IPS-NIHi7 (cell line): ENCODE results near the gene PEX5L.
A peak's percentile ranks its signal among the peaks of the same experiment; 100 is the strongest.
"Not testable (repeated sequence)": the region's sequence is repeated elsewhere in the genome, so short reads cannot be mapped to it uniquely, and the experiment has no call there.

Experiments used
- DNase-seq: peaks from one replicate; pipeline ENCODE4 v3.0.0; 2012; ENCODE audit warnings: mixed read lengths; ENCODE audit errors: extremely low spot score

Gene PEX5L

DNA sequence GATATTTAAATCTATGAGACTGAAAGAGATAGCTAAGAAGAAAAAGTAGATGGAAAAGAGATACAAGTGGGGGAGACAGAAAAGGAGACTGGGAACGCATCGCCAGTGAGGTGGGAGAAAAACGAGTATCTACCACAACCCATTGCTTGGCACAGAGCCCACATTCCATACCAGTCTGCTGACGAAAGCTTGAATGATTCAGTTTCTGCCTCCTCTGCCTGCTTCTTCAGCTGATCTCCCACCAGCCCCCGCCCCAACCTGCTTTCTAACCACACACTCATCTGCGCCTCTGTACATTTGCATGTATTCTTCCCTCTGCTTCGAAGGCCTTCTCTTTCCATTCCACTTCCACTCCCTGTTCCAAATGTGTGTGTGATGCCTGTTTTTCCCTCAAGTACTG lies 195.8 kb downstream of the PEX5L start:
- no peak for DNase-seq

- no peak for DNase-seq
These were observed 199.4 kb downstream of the PEX5L start for GRCh38 chr3:179837374-179837773.

GRCh38 chr3:179833294-179833693 lies 203.4 kb downstream of the PEX5L start:
- no peak for DNase-seq

DNA sequence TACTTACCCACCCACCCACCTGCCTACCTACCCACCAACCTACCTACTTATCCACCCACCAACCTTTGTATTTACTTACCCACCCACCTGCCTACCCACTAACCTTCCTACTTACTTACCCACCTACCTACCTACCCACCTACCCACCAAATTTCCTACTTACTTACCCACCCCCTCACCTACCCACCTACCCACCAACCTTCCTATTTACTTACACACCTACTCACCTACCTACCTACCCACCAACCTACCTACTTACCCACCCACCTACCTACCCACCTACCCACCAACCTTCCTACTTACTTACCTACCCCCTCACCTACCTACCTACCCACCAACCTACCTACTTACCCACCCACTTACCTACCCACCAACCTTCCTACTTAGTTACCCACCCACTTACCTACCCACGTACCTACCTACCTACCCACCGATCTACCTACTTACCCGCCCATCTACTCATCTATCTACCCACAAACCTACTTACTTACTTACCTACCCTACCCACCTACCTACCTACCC lies 204.3 kb downstream of the PEX5L start:
- no peak for DNase-seq

DNA sequence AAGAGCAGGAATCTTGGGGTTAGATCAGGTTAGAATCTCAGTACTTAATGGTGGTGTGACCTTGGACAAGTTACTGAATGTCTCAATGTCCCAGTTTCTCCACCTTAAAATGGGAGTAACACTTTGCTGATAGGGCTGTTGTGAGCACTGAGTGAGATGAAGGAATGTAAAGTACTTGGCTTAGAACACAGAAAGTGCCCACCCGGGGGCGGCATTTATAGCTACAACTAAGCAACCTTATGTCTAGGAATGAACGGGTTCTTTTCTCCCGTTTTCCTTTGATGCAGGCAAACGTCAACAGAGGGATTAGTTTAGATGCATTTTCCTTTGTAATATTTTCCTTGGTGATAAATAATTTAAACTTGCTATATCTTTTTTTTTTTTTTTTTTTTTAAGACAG lies 207.3 kb downstream of the PEX5L start:
- DNase-seq = peak; percentile 22

DNA sequence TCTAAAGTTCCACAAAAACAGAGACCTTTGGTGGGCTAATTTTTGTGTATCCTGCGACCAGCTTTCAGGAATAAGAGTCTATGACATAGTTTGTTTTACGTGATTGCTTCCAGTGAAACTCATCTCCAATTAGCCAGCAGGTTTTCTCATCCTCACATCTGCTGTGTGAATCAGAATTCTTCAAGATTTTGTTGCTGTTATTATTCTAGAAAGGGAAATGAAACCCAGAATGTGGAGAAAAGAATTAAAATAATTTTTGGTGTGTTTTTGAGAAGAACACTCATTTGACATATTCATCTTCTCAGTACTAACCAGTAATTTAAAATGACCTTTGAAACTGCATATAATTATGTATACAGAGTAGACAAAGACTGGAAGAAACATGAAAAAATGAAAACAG lies 208.0 kb downstream of the PEX5L start:
- no peak for DNase-seq

DNA sequence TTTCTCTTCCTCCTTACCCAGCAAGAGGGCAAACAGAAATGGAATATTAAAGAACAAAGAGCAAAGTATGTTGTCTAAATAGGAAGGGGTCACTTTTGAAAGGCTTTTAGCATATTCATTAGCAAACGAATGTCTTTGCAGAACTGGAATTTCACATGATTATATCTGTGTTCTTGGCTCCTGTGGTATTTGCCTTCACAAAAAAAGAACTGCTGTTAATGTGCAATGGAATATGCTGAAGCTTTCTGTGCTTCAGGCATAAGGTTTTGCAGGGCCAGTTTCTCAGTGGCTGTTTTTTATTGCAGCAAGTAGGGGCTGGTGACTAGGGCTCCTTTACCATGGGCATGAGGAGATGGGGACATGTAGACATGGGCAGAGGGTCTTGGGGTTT lies 210.5 kb downstream of the PEX5L start:
- no peak for DNase-seq

DNA sequence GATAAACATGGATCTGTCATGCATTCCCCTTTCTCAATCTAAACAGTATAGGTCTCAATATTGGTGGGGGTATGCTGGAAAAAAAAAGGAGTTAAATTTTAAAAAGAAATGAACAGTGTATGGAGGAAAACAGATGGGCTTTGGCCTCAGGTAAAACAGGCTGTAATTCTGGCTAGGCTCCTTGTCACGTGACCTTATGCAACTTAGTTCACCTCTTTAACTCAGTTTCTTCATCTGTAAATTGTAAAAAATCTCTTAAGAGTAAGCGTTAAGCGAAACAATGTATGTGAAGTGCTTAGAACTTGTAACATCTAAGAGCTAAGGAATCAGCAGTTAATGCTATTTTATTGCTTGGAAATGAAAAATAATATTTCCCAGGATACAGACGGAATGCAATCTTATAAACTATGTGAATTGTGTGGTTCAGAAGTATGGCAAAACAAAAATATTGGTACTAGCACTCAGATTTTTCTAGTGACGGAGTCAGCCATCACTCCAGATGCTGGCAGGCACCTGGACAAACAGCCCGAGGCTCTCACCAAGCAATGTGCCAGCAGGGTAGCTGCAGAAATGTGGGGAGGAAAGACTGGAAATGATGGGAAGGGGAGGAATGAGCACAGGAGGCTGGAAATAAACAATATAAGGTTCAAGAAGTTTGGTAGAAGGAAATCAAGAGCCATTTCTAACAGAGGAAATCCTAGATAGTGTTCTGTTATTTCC lies 211.1 kb downstream of the PEX5L start:
- DNase-seq = no peak

DNA sequence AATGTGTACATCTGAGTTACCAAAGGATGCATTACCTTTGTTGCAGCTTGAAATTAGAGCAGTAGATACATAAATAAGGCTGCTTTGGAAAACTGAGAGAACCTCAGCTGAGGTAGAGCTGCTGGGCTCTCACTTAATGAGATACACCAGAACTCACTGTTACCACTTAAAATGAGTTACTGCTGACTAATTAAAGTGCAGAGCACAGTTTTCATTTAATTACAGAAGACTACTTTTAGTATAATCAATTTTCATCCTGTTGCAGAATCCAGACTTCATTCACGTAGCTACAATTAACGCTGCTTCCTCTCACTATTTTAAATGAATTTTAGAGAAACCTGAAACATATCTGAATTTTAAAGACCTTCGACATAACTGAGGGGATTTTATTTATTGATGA lies 214.4 kb downstream of the PEX5L start:
- DNase-seq = no peak

- DNase-seq = no peak
These were observed 217.4 kb downstream of the PEX5L start for GRCh38 chr3:179819379-179819778.

- no peak for DNase-seq
These were observed 224.7 kb downstream of the PEX5L start for GRCh38 chr3:179812096-179812382.

- DNase-seq = peak; percentile 71
These were observed 225.2 kb downstream of the PEX5L start for GRCh38 chr3:179811321-179812095.

GRCh38 chr3:179809639-179810038 lies 227.1 kb downstream of the PEX5L start:
- no peak for DNase-seq

DNA sequence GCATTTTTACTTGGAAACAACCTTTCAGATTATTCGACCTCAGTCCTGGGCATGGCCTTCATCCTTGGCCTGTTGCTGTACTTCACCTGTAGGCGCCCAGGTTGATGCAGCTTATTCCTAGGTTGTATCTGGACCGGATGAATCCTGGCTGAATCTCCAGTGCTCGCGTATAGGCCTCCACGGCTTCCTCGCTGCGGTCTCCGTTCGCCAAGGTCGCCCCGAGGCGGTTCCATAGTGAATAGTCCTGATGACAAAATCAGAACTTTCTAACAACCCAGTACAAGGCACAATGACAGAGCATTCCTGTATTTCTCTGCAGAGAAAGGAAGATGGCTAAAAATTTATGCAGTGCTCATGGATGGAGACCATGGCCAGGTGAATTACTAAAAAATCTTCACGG lies 229.1 kb downstream of the PEX5L start:
- no peak for DNase-seq

- DNase-seq = no peak
These were observed 230.6 kb downstream of the PEX5L start for GRCh38 chr3:179806177-179806576.

GRCh38 chr3:179801856-179802255 lies 234.9 kb downstream of the PEX5L start:
- DNase-seq = no peak

DNA sequence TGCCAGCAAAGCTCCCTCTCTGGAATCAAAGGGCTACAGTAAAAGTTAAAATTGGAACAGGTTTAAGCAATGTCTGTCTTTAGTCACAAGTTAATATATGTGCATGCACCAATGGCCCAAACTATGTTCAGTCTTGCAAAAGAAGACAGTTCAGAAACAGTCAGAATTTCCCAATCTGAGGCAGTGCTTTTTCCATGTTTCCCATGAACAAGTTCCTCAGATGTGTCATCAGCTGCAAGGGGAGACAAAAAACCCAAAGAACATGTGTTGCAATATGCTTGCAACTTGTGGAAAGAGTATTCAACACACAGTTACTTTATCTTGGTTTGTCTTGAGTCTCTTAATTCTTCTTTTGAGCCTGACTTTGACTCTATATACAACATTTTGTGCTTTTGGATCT lies 235.5 kb downstream of the PEX5L start:
- no peak for DNase-seq

- no peak for DNase-seq
These were observed 239.5 kb downstream of the PEX5L start for GRCh38 chr3:179797192-179797591.

DNA sequence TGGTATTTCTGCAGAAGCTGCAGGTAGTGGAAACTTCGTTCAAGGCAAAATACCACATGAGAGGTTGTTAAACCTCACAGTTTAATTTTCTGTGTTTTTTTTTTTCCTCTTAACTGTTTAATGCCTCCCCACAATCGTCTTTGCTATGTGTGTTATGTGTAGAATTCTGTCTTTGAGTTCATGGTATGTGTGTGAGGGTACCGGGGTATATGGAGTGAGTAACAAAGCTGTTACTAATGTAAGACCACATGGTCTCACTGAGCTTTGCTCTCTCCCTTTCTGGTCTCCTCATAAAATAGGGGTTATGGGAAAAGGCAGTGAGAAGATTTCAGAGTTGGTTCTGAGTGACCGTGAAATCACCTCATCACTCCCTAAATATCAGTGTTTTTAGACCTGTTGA lies 240.3 kb downstream of the PEX5L start:
- DNase-seq = no peak

DNA sequence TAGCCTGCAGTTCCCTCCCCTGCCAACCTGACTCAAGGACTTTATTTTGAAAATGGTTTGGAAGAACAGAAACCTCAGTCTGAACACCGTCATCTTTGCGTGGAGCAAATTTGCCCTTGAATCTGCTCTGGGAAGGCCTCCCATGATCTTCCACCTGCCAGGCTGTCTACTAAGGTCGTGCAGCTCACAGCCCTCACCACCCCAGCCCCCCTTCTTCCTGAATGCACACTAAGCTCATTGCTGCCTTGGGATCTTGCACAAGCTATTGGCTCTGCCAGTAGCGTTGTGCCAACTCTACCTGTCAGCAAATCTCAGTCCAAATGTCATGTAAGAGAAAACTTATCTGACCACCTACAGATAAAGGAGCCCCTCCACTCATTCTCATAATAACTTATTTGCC lies 242.4 kb downstream of the PEX5L start:
- DNase-seq = no peak

- DNase-seq = no peak
These were observed 244.9 kb downstream of the PEX5L start for GRCh38 chr3:179791793-179792192.

DNA sequence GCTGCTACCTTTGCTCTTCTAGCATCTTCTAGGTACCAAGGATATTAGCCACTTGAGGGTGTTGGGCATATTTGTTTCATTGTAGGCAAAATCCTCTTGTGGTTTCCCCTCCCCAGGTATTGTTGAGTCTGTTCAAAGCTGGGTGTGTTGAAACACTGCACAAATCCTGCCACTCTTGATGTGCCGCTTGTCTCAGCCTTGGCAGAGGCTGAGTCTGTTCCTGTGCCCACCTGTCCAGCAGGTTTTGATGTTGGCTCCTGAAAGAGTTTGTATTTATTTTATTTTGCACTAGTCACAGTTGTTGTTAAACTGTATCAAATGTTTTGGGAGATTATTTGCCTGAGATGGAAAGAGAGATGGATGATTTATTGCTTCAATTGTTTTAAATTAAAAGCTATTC lies 247.7 kb downstream of the PEX5L start:
- no peak for DNase-seq

- not testable (repeated sequence) for DNase-seq
These were observed 253.9 kb downstream of the PEX5L start for GRCh38 chr3:179782841-179783240.
